Fibroblast of the aortic adventitia (primary cell): Measurements from ENCODE around the gene CANT1. TPM values are rescaled to one million over a fixed set of nuclear protein-coding genes. Genes with fewer than 3 reads are reported as not detected.
A peak's percentile ranks its signal among the peaks of the same experiment; 100 is the strongest.

ENCODE experiments used
- DNase-seq: peaks from one replicate; pipeline ENCODE4 v3.0.0-alpha.2; 2010; ENCODE audit warnings: low read depth
- H3K4me3 ChIP-seq: 2 replicates; pipeline ENCODE4 v1.5.1; 2011; ENCODE audit warnings: low read depth, mild to moderate bottlenecking, control low read depth, low read length, moderate library complexity
- CTCF ChIP-seq: IDR thresholded peaks from 2 replicates; pipeline ENCODE4 v1.5.1; 2011; ENCODE audit warnings: mild to moderate bottlenecking, low read length, control low read depth, inconsistent platforms; ENCODE audit not compliant: insufficient read depth
- total RNA-seq: library from RNA; depleted of rRNA; stranded (reverse); fragments of >200 nt; gene quantifications from 2 replicates; pipeline ENCODE4 v1.2.3, GENCODE V29; 2012; ENCODE audit warnings: low replicate concordance

Gene CANT1
- total RNA-seq, 1 donor, result 53.0 TPM

GRCh38 chr17:78959803-78960202, 49.8 kb downstream of the CANT1 start:
- H3K4me3 ChIP-seq, result no peak overlapping the region
- DNase-seq, result no peak
- TF ChIP-seq CTCF, result no peak

GRCh38 chr17:78958641-78959127, 50.9 kb downstream of the CANT1 start:
- no peak overlapping the region for H3K4me3 ChIP-seq
- TF ChIP-seq CTCF, result no peak
- peak; percentile 37 for DNase-seq

GRCh38 chr17:78957128-78957527, 52.4 kb downstream of the CANT1 start:
- DNase-seq, result peak; percentile 34
- no peak for TF ChIP-seq CTCF
- no peak overlapping the region for H3K4me3 ChIP-seq

GRCh38 chr17:78956254-78956653, 53.3 kb downstream of the CANT1 start:
- DNase-seq, result no peak
- TF ChIP-seq CTCF, result no peak

GRCh38 chr17:78954684-78955083, 54.9 kb downstream of the CANT1 start:
- H3K4me3 ChIP-seq, result no peak overlapping the region
- no peak for TF ChIP-seq CTCF
- no peak for DNase-seq

More at GRCh38 chr17:78956254-78956653, 53.3 kb downstream of the CANT1 start:
- H3K4me3 ChIP-seq, result no peak overlapping the region

GRCh38 chr17:78953356-78954350, 55.9 kb downstream of the CANT1 start:
- TF ChIP-seq CTCF, result no peak
- no peak overlapping the region for H3K4me3 ChIP-seq
- DNase-seq, result no peak
